Stimulated activated CD4-positive, alpha-beta T cell treated with anti-CD3 and anti-CD28 coated beads, Interleukin-1b, Interleukin-23, amount 100 ng/mL, for 24 hours (primary cell): ENCODE results near the gene PCYT2.
A peak's percentile ranks its signal among the peaks of the same experiment; 100 is the strongest.
"Not testable (repeated sequence)": the region's sequence is repeated elsewhere in the genome, so short reads cannot be mapped to it uniquely, and the experiment has no call there.

Experiments used
- DNase-seq, 4 experiments: peaks; one replicate each; pipeline ENCODE4 v3.0.0-alpha.2; 2020; ENCODE audit warnings: low read depth in 4 of 4, low spot score in 1 of 4

PCYT2 gene

DNA sequence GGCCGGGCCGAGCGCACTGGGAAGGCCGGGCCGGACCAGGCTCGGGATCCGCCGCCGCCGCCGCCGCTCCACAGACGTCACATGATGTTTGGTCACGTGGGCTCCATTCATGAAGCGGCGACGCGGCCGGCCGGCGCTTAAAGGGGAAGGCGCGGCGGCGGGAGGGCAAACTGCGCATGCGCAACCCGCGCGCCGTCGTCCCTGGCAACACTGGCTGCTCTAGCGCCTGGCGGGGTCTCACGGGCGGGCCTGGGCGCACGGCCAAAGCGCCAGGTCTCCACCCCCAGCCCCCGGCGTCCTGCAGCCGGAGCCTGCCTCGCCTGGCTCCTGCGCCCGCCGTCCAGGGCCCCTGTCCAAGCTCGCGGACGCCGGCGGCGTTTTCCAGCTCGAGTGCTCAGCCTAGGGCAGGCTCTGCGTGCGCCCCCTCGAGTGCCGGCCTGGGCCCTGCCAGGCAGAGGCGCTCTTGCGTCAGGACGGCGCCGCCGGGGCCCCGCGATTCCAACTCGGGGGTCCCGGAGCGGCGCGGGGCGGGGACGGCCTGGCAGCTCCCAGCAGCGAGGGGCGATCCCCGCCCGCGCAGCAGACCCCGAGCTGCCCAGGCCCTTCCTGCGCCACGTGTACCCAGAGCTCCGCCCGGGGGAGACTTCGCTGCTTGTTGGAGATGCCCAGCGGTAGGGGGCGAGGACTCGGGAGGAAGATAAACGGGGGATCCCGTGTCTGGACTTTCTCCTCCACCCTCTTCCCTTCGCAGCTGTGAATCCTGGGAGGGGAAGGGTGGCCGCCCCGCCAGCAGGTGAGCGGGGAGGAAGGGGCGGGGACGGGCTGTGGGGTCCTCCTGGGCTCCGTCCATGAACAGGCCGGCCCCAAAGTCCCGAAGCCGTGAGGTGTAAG is 16.7 kb upstream of the PCYT2 start, which contains the start of gene MAFG:
Gene MAFG, minus strand, starts transcription at position 83 of the 891 bp plus-strand sequence. CDS start 4,550 bp downstream, outside the sequence.
- peak; percentile 76 to 85 (median 80) for DNase-seq

DNA sequence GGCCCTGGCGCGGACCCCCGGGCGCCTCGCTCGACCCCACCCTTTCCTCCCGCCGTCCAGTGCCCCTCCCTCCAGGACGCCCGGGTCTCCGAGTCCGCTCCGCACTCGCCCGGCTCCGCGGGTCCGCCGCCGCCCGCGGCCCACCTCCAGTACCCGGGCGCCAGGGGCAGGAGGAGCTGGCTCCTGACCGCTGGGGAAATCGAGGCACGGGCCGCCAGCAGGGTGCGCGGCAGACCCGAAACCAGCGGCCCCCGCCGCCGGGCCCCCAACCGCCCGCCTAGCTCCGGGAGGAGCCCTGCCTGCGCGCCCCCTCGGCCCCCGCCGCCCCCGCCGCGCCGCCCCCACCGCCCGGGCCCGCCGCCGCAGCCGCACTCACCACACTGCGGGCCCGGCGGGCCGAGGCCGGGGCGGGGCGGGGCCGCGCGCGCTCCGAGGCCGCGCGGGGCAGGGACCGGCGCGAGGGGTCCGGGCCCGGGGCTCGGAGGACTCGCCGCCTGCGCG is 16.0 kb upstream of the PCYT2 start:
- no peak for DNase-seq

GRCh38 chr17:81926451-81927151 is 15.4 kb upstream of the PCYT2 start:
- DNase-seq, result peak in 3 of 4 experiments; percentile 45 to 62 (median 55)

DNA sequence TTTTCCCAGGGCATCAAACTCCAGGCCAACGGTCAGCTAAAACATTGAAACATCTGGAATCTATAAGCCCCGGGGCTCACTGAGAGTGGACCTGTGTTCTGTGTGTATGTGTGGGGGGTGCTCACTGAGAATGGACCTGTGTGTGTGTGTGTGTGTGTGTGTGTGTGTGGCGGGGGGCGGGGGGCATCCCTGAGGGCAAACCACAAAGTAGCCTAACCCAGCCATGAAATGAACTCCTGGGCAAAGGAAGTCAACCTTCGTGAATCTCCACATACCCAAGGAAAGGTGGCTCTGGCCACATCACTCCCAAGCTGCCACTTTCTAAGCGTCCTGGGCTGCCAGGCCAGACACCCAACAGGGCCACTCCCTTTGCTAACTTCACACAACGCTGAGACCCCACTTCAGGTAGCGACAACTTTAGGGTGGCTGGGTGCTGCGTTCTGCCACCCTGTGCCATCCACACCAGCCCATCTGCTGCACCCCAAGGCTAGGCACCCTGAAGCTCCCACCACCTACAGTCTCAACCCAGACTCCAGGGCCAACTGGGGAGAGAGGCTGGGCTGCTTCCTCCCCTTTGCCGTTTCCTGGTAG is 14.8 kb upstream of the PCYT2 start:
- DNase-seq, result no peak

GRCh38 chr17:81924557-81925532 is 13.6 kb upstream of the PCYT2 start:
- no peak for DNase-seq

DNA sequence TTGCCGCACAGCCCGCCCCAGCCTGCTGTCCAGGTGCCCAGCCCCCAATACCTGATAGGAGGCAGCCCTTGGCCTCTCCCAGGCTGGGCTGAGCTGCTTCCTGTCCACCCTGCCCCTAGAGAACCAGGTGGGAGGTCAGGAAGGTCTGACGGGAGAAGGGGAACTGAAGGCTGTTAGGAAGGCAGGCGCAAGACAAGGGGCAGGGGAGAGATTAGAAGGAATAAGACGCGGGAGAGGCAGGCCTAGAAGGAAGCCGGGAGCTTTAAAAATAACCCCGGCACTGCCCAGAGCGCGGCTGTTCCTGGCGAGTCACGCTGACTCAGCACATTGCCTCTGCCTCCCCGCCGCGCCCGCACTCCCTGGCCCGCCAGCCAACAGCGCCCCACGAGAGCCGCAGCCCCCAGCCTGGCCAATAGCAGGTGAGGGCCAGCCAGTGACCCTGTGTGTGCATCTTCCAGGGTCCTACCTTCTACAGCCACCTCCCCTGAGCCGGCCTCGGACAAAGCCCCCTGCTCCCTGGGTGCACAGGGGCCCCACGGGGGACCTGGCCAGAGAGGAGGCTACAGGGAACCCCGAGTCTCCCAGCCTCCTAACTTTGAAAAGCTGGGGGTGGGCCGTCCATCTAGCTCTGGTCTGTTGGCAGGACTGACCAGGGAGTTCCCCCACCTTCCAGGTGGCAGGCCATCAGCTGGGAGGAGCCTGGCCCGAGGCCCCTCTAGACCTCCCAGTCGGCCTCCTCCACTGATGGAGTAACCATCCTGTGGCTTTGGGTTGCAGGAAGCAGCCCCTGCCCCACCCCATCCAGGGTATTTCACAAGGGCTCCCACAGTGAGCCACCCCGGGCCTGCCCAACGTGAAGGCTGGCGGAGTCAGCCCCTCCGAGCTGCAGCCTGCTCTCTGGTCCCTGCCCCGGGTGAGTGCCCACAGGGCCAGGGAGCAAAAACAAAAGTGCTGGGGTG is 12.4 kb upstream of the PCYT2 start:
- no peak for DNase-seq

- DNase-seq, result no peak
These were observed 11.5 kb upstream of the PCYT2 start for GRCh38 chr17:81922566-81923301.

DNA sequence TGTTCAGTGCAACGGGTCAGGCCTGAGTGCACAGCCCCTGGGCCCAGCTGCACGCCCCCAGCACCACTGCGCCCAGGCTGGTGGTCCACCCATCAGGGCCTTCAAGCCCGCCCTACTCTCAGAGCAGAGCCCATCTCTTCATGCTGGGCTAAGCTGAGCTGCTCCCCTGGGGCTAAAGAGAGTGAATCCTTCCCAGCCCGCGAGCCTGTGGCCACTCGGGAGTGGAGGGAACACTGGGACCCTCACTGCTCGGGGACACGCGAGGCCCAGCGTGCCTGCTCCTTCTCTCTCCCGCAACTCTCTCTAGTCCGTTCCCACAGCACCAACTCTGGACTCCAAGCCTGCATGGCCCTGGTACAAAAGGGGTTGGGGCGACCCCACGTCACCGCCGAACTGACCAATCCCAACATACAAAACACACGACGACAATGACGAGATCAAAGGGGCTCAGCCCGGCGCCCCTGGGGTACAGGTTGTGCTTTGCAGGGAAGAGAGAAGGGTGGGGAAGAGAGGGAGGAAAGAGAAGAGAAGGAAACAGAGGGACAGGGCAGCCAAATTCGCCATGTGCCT is 10.9 kb upstream of the PCYT2 start:
- no peak for DNase-seq

DNA sequence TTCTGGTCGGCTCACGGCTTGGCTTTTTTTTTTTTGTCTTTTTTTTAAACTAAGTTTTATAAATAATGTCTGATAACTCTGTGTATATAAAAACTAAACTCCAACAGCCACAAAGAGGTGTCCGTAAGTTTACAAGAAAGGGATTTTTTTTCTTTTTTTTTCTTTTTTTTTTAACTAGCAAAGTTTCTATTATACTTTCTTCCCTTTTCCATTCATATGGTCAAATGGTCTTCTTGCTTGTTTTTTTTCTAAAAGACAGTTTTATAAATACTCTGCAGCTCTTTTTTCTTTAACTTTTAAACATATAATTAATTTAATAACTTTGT is 10.3 kb upstream of the PCYT2 start:
- no peak for DNase-seq

- DNase-seq, result no peak
These were observed 9.7 kb upstream of the PCYT2 start for GRCh38 chr17:81920612-81921536.

DNA sequence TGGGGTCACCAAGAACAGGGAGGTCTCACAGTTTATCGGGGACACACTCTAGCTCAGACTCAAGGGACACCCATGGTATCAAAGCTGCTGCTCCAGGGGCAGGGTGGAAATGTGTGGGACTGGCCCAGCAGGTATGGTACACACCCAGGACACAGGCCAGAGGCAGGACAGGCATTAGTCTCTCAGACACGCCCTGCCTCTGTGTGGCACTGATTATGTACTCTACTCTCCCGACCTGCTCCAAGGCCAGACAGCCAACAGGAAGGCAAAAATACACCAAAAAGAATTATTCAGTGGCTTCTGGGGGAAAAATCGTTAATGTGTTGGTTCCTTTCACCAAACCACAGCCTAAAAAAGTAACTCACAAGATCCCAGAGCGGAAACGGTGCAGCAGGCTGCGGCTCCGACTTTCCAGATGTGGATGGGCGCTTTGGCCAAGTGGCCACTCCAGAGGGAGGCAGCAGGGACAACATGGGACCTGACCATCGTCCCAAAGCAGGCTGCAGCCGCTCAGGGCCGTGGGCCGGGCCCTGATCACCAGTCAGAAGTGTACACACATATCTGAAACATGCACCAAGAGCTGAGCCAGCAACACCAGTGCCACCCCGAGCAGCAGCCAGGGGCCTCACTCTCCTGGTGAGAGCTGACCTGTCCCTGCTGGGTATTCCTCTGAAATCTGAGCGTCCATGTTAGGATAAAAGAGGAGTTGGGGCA is 7.8 kb upstream of the PCYT2 start:
- no peak for DNase-seq

DNA sequence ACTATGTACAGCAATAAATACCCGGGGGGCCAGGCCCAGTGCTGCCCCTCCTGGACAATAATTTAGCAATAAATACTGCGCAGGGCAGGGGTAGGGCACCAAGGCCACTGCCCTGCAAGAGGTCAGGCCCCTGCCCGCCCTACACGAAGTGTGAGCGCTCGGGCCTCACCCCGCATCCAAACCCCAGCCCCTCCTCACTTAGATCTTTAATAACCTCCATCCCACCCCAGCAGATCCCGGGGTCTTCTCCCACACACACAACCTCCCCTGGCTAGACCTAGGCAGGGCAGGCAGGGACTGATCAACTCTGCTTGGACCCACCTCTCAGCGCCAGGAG is 7.1 kb upstream of the PCYT2 start:
- DNase-seq, result not testable (repeated sequence)

DNA sequence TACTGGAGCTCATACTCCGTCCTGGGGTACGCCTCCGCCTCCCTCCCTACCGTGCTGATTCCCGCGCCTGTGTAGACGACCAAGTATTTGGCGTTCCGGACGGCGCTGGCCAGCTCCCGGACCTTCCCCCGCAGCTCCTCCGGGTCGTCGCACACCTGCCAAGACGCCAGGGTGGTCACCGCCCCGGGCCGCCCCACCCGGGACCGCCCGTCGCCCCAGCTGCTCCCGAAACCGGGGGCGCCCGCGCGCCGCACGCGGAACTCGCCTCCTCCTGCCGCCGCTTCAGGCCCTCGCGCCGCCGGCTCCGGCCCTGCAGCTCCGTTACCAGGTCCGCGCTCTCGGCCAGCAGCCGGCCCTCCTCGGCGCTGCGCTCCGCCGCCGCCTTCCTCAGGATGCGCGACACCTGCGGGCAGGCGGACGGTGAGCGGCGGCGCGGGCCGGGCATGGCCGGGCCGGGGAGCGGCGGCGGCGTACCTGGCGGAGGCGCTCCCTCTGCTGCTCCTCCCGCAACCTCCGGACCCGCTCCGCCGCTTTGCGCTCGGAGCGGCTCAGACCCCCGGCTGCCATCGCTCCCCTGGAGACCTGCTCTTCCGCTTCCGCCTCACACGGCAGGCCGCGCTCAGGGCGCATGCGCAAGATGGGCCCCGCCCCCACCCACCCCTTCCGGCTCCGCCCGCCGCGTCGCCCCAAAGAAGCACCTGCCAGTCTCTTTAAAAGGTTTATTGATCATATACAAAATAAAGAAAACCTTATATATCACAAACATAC is 6.5 kb upstream of the PCYT2 start, which contains the start of gene SIRT7:
Gene SIRT7, minus strand, starts transcription at position 612 of the 768 bp plus-strand sequence. Its CDS starts 45 bp downstream, at position 567.
- DNase-seq, result peak; percentile 57 to 74 (median 70)

DNA sequence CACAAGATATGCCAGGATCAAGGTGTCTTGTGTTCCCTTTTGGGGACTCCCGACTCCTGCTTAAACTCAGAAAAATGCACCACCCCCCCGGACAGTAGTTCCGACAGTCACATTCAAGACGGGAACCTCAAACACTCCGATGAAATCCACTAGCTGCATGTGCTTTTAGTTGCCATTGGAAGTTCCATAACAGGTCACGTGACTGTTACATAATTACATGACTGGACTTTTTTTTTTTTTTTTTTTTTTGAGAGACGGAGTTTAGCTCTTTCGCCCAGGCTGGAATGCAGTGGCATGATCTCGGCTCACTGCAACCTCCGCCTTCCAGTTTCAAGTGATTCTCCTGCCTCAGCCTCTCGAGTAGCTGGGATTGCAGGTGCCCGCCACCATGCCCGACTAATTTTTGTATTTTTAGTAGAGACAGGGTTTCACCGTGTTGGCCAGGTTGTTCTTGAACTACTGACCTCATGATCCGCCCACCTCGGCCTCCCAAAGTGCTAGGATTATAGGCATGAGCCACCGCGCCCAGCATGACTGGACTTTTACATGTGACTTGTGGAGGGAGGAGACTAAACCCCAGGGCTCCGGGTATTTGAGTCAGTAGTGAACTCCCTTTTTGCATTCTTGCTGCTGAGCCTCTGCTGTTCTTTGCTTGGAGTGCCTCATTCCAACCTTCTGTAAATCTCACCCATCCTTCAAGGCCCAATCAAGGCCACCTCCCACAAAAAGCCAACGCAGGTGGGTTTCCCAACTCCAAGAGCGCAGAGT is 5.2 kb upstream of the PCYT2 start:
- no peak for DNase-seq

GRCh38 chr17:81915331-81915730 is 4.1 kb upstream of the PCYT2 start:
- no peak for DNase-seq
